T-helper 1 cell treated with Interleukin-12 subunit alpha and Interleukin-12 subunit beta and Interleukin-4 antibody, amounts not matched to agents 30 μg/mL and 1 μg/mL, for 36 hours (primary cell): ENCODE results near the gene RPS3A.

Experiments
- H3K27ac Mint-ChIP-seq: one replicate; pipeline ENCODE4 v1.8.0; 2021; ENCODE audit warnings: mild to moderate bottlenecking, mixed read lengths
- H3K27me3 Mint-ChIP-seq: one replicate; pipeline ENCODE4 v1.8.0; 2021; ENCODE audit warnings: low read depth, mixed read lengths
- H3K36me3 Mint-ChIP-seq: one replicate; pipeline ENCODE4 v1.8.0; 2021; ENCODE audit warnings: low read depth, mixed read lengths
- H3K4me1 Mint-ChIP-seq: one replicate; pipeline ENCODE4 v1.8.0; 2021; ENCODE audit warnings: low read depth, mixed read lengths
- H3K4me3 Mint-ChIP-seq: one replicate; pipeline ENCODE4 v1.8.0; 2021; ENCODE audit warnings: mild to moderate bottlenecking, moderate library complexity, mixed read lengths
- H3K9me3 Mint-ChIP-seq: one replicate; pipeline ENCODE4 v1.8.0; 2021; ENCODE audit warnings: mixed read lengths

RPS3A gene

DNA sequence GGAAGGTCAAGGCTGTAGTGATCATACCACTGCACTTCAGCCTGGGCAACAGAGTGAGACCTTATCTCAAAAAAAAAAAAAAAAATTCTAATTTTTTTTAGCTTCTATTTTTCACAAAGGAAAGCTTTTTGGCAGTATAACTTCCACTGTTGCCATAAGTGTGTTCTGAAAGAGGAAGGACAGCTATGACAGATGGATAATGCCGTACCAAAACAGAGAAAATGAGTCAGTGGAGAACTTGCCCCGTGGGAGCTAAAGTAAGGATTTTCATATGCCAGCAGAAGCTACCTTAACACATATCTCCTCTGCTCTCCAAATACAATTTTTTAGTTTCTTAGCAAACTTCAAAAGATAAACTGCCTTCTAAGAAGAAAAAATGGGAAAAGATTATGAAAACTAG, 43.7 kb downstream of the RPS3A start:
- no peaks in the 10 kb centered on the region for H3K4me1 Mint-ChIP-seq
- no peaks in the 10 kb centered on the region for H3K9me3 Mint-ChIP-seq
- H3K27ac Mint-ChIP-seq: no peak overlapping the region
- H3K36me3 Mint-ChIP-seq: no peaks in the 10 kb centered on the region
- H3K27me3 Mint-ChIP-seq: no peaks in the 10 kb centered on the region
- no peak overlapping the region for H3K4me3 Mint-ChIP-seq

DNA sequence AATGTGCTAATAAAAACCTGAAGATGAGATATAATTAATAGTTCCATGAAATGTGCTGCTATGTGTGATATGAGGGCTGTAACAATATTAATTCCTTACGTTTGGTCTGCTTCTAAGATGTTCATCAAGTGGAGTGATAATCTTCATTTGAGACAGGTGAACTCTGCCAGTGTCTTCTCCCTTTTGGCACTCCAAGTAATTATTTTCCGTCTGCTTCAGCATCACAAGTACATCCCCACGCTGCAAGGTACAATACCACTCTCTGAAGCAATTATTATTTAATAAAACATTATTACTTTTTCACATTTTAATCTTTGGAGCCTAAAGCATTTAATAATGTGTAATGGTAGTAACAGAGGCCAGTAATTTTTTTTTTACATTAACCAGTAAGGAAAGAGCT, 44.4 kb downstream of the RPS3A start:
- no peak overlapping the region for H3K4me3 Mint-ChIP-seq
- no peaks in the 10 kb centered on the region for H3K9me3 Mint-ChIP-seq
- H3K4me1 Mint-ChIP-seq: no peaks in the 10 kb centered on the region
- H3K27ac Mint-ChIP-seq: no peak overlapping the region
- no peaks in the 10 kb centered on the region for H3K36me3 Mint-ChIP-seq
- H3K27me3 Mint-ChIP-seq: no peaks in the 10 kb centered on the region

DNA sequence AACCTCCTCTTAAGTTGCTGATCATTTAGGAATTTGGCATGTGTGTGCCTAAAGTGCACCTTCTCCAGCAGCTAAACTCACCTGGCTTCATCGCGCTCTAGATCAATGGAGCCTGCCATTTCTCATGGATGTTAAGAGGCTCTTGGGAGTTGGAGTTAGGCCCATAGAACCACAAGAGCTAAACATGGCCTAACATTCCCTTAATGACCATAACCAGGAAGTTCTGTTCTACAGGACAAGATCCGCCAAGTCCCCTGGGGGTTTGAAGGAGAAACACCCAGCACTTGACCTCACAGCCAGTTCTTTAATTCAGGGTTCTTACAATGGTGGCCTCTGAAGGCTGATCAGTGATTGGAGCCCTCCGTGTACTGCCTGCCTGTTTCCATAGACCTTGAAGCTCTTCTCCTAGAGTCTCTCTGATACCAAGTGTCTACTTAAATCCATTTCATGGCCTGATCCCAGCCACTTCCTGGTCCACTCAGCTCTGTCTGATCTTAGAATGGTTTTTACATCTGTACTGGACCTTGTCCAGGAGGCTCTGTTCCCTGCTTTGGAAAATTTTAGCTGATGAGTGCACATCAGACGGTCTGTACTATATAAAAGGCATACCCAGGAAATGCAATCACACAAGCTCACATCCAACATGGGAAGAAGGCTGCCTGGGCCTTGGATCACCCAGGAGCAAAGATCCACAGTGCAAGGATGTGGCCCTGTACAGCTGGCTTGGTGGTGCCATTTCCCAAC, 45.1 kb downstream of the RPS3A start:
- Mint-ChIP-seq H3K27ac (no peak overlapping the region), H3K4me1 (no peaks in the 10 kb centered on the region), H3K9me3 (no peaks in the 10 kb centered on the region), H3K36me3 (no peaks in the 10 kb centered on the region), H3K27me3 (no peaks in the 10 kb centered on the region), H3K4me3 (no peak overlapping the region)

DNA sequence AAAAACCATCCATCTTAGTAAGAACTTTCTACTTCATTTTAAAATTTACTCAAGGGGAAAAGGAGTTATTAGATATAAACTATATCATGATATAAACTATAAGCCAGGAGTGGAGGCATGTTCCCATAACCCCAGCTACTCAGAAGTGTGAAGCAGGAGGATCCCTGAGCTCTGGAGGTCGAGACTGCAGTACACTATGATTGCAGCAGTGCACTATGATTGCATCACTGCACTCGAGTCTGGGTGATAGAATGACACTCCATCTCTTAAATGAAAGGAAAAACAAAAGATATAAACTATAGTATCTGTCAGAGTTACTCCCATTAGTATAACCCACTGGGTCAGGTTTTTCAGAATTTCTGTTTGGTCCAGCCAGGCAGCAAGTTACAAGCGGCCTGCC, 47.6 kb downstream of the RPS3A start:
- peaks cover 4% of the 10 kb centered on the region for H3K27me3 Mint-ChIP-seq
- no peaks in the 10 kb centered on the region for H3K36me3 Mint-ChIP-seq
- H3K4me1 Mint-ChIP-seq: no peaks in the 10 kb centered on the region
- H3K4me3 Mint-ChIP-seq: no peak overlapping the region
- no peak overlapping the region for H3K27ac Mint-ChIP-seq
- H3K9me3 Mint-ChIP-seq: no peaks in the 10 kb centered on the region

DNA sequence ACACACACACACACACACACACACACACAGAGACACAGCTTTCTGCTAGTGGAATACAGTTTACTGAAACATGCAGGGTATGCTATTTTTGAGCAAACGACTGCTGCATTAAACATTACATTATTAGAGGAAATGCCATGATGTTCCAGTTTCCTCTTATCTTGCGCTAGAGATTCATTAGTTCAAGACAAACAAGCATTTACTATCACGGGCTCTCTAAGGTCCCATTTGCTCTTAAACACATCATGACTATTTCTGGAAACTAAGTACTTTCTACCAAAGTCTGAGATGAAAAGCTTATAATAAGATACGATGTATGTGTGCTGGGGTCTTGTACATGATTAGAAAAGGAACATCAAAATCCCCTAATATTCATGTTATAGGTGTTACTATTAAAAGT, 48.8 kb downstream of the RPS3A start:
- Mint-ChIP-seq H3K9me3 (no peaks in the 10 kb centered on the region), H3K4me1 (no peaks in the 10 kb centered on the region), H3K27me3 (peaks cover 4% of the 10 kb centered on the region), H3K27ac (no peak overlapping the region), H3K36me3 (no peaks in the 10 kb centered on the region), H3K4me3 (no peak overlapping the region)

DNA sequence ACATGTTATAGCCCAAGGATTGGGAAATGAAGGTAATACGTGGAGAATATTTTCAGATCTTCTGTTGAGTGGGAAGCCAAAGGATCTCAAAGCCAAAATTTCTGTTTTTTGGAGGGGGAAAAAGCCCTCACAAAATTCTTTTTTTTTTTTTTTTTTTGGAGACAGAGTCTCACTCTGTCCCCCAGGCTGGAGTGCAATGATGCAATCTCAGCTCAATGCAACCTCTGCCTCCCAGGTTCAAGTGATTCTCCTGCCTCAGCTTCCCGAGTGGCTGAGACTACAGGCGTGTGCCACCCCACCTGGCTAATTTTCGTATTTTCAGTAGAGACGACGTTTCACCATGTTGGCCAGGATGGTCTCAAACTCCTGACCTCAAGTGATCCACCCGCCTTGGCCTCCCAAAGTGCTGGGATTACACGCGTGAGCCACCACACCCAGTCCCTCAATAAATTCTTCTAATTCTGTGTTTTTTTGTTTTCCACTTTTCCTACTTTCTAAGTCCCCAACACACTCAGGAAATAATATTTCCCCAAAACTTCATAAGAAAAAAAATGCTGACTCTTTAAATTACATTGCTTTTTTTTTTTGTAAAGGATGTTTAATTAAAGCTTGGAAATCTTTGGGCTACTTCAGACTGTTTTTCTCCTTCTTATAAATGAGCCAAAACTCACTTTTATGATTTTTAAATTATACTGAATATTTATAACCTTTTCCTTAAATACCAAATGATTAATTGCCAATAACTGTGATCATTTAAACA, 51.6 kb downstream of the RPS3A start:
- Mint-ChIP-seq H3K36me3 (no peaks in the 10 kb centered on the region), H3K27ac (no peak overlapping the region), H3K9me3 (no peaks in the 10 kb centered on the region), H3K4me3 (no peak overlapping the region), H3K27me3 (peaks cover 4% of the 10 kb centered on the region), H3K4me1 (no peaks in the 10 kb centered on the region)

DNA sequence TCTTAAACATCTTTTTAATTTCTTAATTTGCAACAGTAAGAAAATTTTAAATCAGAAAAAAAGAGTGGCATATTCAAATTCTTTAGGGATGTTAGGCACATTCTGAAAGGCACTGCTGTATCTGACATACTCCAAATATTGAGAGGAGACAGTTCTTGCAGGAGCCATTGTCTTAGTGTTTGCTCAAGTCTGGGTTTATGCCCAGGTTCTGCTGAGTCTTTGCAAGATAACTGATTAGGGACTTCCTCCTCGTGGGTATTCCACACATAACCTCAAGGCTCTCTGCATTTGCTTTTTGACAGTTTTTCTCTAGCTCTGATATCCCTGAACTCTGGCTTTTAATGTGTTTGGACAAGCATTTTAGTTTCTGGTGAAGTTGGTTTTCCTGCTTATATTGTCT, 52.6 kb downstream of the RPS3A start:
- Mint-ChIP-seq H3K4me1 (no peaks in the 10 kb centered on the region), H3K36me3 (no peaks in the 10 kb centered on the region), H3K4me3 (no peak overlapping the region), H3K27ac (no peak overlapping the region), H3K27me3 (peaks cover 4% of the 10 kb centered on the region), H3K9me3 (no peaks in the 10 kb centered on the region)

DNA sequence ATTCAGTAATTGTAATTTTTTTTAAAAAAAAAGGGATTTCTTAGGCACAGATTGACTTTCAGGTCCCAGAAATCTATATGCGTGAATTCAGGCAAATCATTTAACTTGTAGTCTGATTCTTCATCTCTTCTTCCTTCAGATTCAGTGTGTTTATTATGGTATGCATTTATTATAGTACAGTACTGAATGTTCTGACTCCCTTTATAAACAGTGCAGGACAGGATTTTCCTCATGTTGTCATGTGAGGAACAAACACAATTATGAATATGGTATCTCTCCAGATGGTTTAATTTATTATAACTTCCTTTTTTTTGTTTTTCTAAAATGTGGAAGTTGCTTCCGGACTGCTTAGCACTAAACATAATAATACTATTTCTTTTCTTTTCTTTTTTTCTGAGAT, 54.2 kb downstream of the RPS3A start:
- Mint-ChIP-seq H3K4me1 (no peaks in the 10 kb centered on the region), H3K36me3 (no peaks in the 10 kb centered on the region), H3K4me3 (no peak overlapping the region), H3K9me3 (no peaks in the 10 kb centered on the region), H3K27me3 (peaks cover 10% of the 10 kb centered on the region), H3K27ac (no peak overlapping the region)
